Astrocyte of the cerebellum (primary cell): ENCODE results near the gene NKAIN1.

Experiments
- DNase-seq: peaks from one replicate; pipeline ENCODE4 v3.0.0-alpha.2; 2011; ENCODE audit warnings: low read depth
- H3K4me3 ChIP-seq: 2 replicates; pipeline ENCODE4 v1.5.1; 2011; ENCODE audit warnings: mild to moderate bottlenecking, low read depth, low read length, moderate library complexity
- CTCF ChIP-seq: IDR thresholded peaks from 2 replicates; pipeline ENCODE4 v1.5.1; 2012; ENCODE audit warnings: low read length, low read depth, moderate library complexity, mild to moderate bottlenecking; ENCODE audit errors: missing control alignments
- in situ Hi-C: cut with HindIII; loops from 2 replicates; pipeline ENCODE4 v1.10.0; 2017; ENCODE audit warnings: low sequenced_read_pairs

Gene NKAIN1

GRCh38 chr1:31135973-31136600, 103.6 kb downstream of the NKAIN1 start:
- in situ Hi-C loops, result no loop called here
- no peak for TF ChIP-seq CTCF
- no peak for DNase-seq
- H3K4me3 ChIP-seq, result no peak overlapping the region

- in situ Hi-C loops, result no loop called here
- no peak overlapping the region for H3K4me3 ChIP-seq
- DNase-seq, result no peak
- no peak for TF ChIP-seq CTCF
Observed at GRCh38 chr1:31133368-31133767, 106.3 kb downstream of the NKAIN1 start.
